Measurements from ENCODE around the gene UNC45A. TPM values are rescaled to one million over a fixed set of nuclear protein-coding genes. Genes with fewer than 3 reads are reported as not detected.

Gene UNC45A
- total and polyA plus RNA-seq, 2 of the 8 experiments (the other 6 are each of a cell fraction or from before 2014, with no cell fraction given), result 74.1 to 84.2 TPM

DNA sequence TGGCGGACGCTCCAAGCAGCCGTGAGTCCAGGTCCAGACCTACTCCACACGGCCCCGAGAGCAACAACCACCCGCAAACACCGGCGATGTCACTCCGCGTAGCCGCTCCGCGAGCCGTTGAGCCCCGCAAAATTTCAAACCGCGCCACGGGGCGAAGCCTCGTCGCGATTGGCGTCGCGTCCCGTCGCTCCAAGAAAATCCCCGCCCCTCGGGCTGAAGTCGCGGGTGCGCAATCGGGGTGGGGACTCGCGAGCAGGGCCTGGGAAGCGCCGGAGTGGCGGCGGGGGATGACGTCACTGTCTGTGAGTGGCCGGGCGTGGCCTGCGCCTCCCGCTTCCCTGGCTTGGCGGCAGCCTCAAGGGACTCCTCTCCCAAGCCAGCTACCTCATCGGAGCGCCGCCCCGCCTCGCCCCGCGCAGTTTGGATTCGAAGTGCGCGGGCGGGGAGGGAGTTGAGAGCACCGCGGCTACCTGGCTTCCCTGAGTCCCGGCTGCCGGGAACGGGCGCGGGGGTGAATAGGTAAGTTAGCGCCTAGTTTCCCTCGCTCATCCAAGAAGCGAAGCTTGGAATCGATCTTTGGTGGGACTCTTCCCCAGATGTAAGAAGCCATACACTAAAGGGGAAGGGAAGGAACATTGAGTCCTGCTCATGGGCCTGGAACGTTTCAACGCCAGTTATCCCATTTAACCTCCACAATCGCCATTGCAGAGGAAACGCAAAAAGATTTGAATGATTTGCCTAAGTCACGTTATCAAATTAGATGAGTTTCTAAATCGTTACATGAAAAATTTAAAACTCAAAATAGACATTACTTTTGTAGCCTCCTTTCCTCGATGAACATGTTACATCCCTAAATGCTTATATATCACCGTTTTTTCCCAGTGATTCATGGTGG is 59.6 kb downstream of the UNC45A start, which contains the start of gene PRC1:
PRC1 (minus strand) TSS at position 119 of the 895 bp plus-strand sequence; CDS start at position 1, 118 bp downstream.
- ChIA-PET POLR2A (ENCODE audit: partially characterized antibody) (interaction anchor here (0.7 to 1.2 kb wide), 6 partner anchors 9 to 72 kb away, joined by 3 to 9 read pairs (median 4); partner anchors contain the start of genes RCCD1 and VPS33B), CTCF (ENCODE audit: partially characterized antibody) (interaction anchor here (0.8 to 1.1 kb wide), 4 partner anchors 30 to 60 kb away, joined by 3 read pairs; no protein-coding TSS in a partner anchor)
- Histone ChIP-seq H3K4ac (replicated peaks; ENCODE audit: insufficient read length, low read depth, low read length) (peak within 1 kb of the TSS; percentile 65), H3K23me2 (ENCODE audit: low read depth, low read length) (peaks cover 9% of the 10 kb centered on the region), H4K5ac (ENCODE audit: insufficient read length, low read depth, low read length) (peak within 1 kb of the TSS; percentile 85), H3K27ac (ENCODE audit: low read depth, low read length) (peak within 1 kb of the TSS; percentile 80), H2AFZ (ENCODE audit: low read length) (peak within 1 kb of the TSS; percentile 70), H3K4me2 (ENCODE audit: insufficient read depth in 1 of 2, low read depth in 2 of 2, low read length in 2 of 2) (peak within 1 kb of the TSS; percentile 61 to 98), H3K4me3 (ENCODE audit: extremely low read depth in 1 of 4, insufficient read depth in 2 of 4, low read depth in 3 of 4, low read length in 4 of 4) (peak within 1 kb of the TSS; percentile 78 to 87 (median 86)), H4K8ac (ENCODE audit: extremely low read depth, insufficient read depth, low read length) (peak within 1 kb of the TSS; percentile 88), H2BK15ac (ENCODE audit: low read length) (peak within 1 kb of the TSS; percentile 61; the same call in 1 of the 2 replicates), H2BK5ac (ENCODE audit: low read depth, low read length) (peak within 1 kb of the TSS; percentile 93), H3K27me3 (replicated peaks in 1 of 4; ENCODE audit: control insufficient read depth in 3 of 4, extremely low read depth in 1 of 4, insufficient read depth in 3 of 4, low read length in 3 of 4) (no peaks in the 10 kb centered on the region), H2AK5ac (ENCODE audit: low read depth, low read length) (no peak within 1 kb of the TSS), H3K79me1 (ENCODE audit: low read depth, low read length) (peaks cover 6% of the 10 kb centered on the region), H3K23ac (ENCODE audit: insufficient read length) (no peak within 1 kb of the TSS), H2BK120ac (replicated peaks; ENCODE audit: low read depth, low read length) (peak within 1 kb of the TSS; percentile 61), H3K14ac (ENCODE audit: insufficient read length) (no peak within 1 kb of the TSS), H4K91ac (replicated peaks; ENCODE audit: insufficient read length, low read length) (peak within 1 kb of the TSS; percentile 99), H4K20me1 (replicated peaks in 1 of 2; ENCODE audit: control insufficient read depth in 1 of 2, insufficient read depth in 2 of 2, low read length in 2 of 2) (peaks cover 4 to 6% of the 10 kb centered on the region in 2 experiments), H3K18ac (ENCODE audit: extremely low read depth, low read length) (peak within 1 kb of the TSS; percentile 99), H3K79me2 (ENCODE audit: control insufficient read depth in 1 of 2, insufficient read depth in 2 of 2, low read length in 2 of 2) (peaks cover 9 to 54% of the 10 kb centered on the region in 2 experiments), H3K9ac (replicated peaks in 1 of 4; ENCODE audit: extremely low read depth in 1 of 4, low read depth in 3 of 4, low read length in 3 of 4) (peak within 1 kb of the TSS; percentile 89 to 99 (median 92)), H2BK20ac (ENCODE audit: low read length) (0 out of 2 replicates have a peak within 1 kb of the TSS, but pooled peaks have one; percentile 61), H3K9me3 (ENCODE audit: insufficient read depth in 2 of 2, low read depth in 1 of 2, low read length in 1 of 2) (no peaks in the 10 kb centered on the region), H3K36me3 (ENCODE audit: control insufficient read depth in 2 of 4, insufficient read depth in 4 of 4, low read length in 3 of 4) (peaks cover 4 to 22% (median 16%) of the 10 kb centered on the region in 4 experiments), H3K4me1 (replicated peaks in 1 of 4; ENCODE audit: control insufficient read depth in 3 of 4, insufficient read depth in 4 of 4, low read length in 3 of 4) (peaks cover 0 to 5% (median 0%) of the 10 kb centered on the region in 4 experiments; a peak in 1 of 7 replicates), H3K56ac (replicated peaks; ENCODE audit: insufficient read length, low read depth, low read length) (peak within 1 kb of the TSS; percentile 73), H2BK12ac (ENCODE audit: low read depth, low read length) (peak within 1 kb of the TSS; percentile 95; the same call in 1 of the 2 replicates)
- peak; percentile 97 to 98 for DNase-seq (ENCODE audit: low read depth in 1 of 2, low spot score in 2 of 2)
- 1% methylated on average over 70 of the region's 75 CpGs; no CpG with 5 or more reads in 1 of the 2 experiments for WGBS, 2 experiments (ENCODE audit: extremely low coverage in 1 of 2, insufficient coverage in 1 of 2, insufficient read length in 1 of 2, insufficient replicate concordance in 2 of 2, low coverage in 1 of 2, low lambda C conversion rate in 2 of 2, missing lambda C conversion rate in 1 of 2)
- no peak for FAIRE-seq
- TF ChIP-seq CTBP2 (IDR thresholded peaks at IDR 0.05; ENCODE audit: borderline replicate concordance, insufficient read depth, insufficient read length, low read length), result no peak
- no peak for TF ChIP-seq SIRT6 (IDR thresholded peaks at IDR 0.05; ENCODE audit: low read length)
- peak; percentile 91; the same call in 1 of the 2 replicates for TF ChIP-seq RBBP5 (IDR thresholded peaks at IDR 0.05; ENCODE audit: borderline replicate concordance, low read depth, low read length)
- peak; percentile 37 for TF ChIP-seq SP2 (IDR thresholded peaks at IDR 0.05; ENCODE audit: low read length)
- no peak for TF ChIP-seq MAFK (IDR thresholded peaks at IDR 0.05; ENCODE audit: low read depth, low read length)
- peak; percentile 74 for TF ChIP-seq PHF8 (conservative IDR thresholded peaks at IDR 0.05; ENCODE audit: low read depth, low read length)
- no peak for TF ChIP-seq CEBPB (IDR thresholded peaks at IDR 0.05; ENCODE audit: low read depth, low read length)
- TF ChIP-seq SP1 (IDR thresholded peaks at IDR 0.05; ENCODE audit: low read depth, low read length), result peak; percentile 81; the same call in 1 of the 2 replicates
